Measurements from ENCODE around the gene ZNF654. TPM values are rescaled to one million over a fixed set of nuclear protein-coding genes. Genes with fewer than 3 reads are reported as not detected.

ZNF654 gene
- total RNA-seq, 1 donor: 20.7 TPM

DNA sequence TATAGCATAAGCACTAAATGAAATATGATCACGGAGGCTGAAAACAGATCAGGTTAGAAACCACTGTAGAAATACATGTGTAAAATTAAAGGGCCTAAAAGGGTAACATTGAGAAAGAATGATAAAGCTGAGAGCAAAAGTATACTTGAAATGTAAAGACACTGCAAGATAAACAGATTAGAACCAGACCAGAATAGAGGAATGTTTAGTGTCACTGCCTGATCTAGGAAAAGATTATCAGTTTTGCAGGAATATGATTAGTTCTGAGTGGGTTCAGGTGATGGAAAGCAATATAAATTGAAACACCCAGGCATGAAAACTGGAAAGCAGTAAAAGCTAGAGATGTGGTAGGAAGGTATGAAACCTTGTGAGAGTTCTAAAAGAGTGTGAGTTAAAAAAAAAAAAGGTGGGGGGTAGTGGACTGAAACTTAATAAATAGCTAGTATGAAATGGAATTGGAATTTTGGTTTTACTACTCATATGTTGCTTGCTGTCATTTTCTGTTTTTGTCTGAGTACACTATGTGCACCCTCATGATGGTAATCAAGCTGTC lies 74.7 kb downstream of the ZNF654 start:
- H3K4me3 ChIP-seq (ENCODE audit: low read depth, low read length): no peak overlapping the region
- TF ChIP-seq, protein P1, sequence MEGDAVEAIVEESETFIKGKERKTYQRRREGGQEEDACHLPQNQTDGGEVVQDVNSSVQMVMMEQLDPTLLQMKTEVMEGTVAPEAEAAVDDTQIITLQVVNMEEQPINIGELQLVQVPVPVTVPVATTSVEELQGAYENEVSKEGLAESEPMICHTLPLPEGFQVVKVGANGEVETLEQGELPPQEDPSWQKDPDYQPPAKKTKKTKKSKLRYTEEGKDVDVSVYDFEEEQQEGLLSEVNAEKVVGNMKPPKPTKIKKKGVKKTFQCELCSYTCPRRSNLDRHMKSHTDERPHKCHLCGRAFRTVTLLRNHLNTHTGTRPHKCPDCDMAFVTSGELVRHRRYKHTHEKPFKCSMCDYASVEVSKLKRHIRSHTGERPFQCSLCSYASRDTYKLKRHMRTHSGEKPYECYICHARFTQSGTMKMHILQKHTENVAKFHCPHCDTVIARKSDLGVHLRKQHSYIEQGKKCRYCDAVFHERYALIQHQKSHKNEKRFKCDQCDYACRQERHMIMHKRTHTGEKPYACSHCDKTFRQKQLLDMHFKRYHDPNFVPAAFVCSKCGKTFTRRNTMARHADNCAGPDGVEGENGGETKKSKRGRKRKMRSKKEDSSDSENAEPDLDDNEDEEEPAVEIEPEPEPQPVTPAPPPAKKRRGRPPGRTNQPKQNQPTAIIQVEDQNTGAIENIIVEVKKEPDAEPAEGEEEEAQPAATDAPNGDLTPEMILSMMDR (IDR thresholded peaks at IDR 0.05; ENCODE audit: insufficient read depth, low read depth, low read length): no peak
- no peak for DNase-seq (ENCODE audit: low read depth)

DNA sequence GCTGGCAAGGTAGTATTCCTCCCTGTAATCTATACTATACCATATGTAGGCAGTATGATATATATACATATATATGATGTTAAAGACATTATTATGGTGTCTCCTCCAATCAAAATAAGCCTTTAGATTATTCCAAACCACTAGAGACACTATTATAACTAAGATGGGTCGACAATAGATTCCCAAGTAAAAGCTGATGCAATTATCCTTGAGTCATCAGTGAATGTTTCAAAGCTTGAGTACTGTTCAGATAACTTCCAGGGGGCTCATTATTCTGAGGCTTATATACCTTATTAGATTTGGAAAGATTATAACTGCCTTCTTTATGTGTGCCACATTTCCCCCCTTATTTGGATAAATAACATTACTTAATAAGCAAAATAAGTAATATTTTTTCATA lies 78.8 kb downstream of the ZNF654 start:
- no peak overlapping the region for H3K4me3 ChIP-seq (ENCODE audit: low read depth, low read length)
- DNase-seq (ENCODE audit: low read depth): no peak
- TF ChIP-seq, protein P1 (IDR thresholded peaks at IDR 0.05; ENCODE audit: insufficient read depth, low read depth, low read length): no peak

DNA sequence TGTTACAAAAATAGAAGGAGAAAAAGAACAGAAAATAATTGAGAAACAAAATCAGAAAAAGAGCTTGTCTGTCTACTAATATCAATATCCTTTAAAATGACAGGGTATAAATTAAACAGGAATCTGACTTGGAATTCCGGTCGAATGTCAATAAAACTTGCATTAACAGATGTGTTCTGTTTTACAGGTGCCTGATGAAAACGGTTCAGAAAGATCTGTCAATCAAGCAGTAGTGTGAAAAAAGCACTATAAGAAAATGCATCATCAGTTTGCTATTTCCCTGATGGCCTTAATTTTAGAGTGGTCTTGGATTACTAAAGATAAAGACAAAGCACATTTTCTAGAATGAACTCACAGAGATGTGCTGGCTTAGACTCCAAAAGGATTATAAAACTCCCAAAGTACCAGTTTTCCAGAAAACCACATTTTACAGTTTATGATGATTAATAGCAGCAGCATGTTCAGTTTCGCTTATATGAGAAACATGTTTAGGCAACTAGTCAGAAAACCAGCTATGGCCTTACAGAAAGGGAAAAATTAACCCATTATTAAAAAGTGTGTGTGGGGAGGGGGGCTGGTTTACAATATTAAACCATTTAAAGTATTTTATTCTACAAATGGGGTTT lies 82.5 kb downstream of the ZNF654 start:
- no peak overlapping the region for H3K4me3 ChIP-seq (ENCODE audit: low read depth, low read length)
- peak; percentile 80 for DNase-seq (ENCODE audit: low read depth)
- TF ChIP-seq, protein P1 (IDR thresholded peaks at IDR 0.05; ENCODE audit: insufficient read depth, low read depth, low read length): no peak

DNA sequence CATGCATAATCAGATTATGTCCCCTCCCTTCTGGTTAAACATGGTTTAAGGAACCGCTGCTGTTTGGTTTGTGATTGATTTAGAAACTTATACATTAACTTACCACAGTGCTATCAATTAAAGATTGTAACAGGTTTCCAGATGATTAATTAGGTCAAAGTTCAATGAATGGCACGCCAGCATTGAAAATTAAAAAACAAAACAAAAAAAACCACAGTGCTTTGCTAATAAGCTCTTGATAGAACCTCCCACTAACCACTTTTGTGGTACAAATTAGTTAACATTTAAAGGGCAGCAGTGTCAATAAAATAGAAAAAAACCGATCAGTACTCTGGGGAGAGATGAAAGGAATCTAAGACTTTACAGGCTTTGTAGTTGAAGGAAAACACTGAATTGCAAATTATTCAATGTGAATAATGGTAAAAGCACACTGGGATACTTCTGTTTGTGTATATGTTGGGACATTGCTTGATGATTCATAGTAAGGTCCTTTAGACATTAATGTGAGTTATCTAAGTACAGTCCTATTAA lies 83.1 kb downstream of the ZNF654 start:
- TF ChIP-seq, protein P1 (IDR thresholded peaks at IDR 0.05; ENCODE audit: insufficient read depth, low read depth, low read length): no peak
- H3K4me3 ChIP-seq (ENCODE audit: low read depth, low read length): no peak overlapping the region
- peak; percentile 66 for DNase-seq (ENCODE audit: low read depth)

DNA sequence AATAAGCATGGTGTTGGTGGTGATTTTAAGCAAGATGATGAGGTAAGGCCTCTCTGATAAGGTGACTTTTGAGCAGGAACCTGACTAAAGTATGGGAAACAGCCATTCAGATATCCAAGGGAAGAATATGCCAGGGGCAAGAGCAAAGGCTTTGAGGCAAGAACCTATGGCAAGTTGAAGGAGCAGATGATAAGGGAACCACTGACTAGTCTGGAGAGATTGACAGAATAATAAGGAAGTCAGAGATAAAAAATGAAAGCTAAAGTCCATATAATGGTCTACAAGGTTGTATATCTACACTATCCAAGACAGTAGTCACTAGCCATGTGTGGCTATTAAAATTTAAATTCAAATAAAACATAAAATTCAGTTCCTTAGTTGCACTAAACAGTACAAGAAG lies 88.2 kb downstream of the ZNF654 start:
- TF ChIP-seq, protein P1 (IDR thresholded peaks at IDR 0.05; ENCODE audit: insufficient read depth, low read depth, low read length): no peak
- H3K4me3 ChIP-seq (ENCODE audit: low read depth, low read length): no peak overlapping the region
- DNase-seq (ENCODE audit: low read depth): no peak

DNA sequence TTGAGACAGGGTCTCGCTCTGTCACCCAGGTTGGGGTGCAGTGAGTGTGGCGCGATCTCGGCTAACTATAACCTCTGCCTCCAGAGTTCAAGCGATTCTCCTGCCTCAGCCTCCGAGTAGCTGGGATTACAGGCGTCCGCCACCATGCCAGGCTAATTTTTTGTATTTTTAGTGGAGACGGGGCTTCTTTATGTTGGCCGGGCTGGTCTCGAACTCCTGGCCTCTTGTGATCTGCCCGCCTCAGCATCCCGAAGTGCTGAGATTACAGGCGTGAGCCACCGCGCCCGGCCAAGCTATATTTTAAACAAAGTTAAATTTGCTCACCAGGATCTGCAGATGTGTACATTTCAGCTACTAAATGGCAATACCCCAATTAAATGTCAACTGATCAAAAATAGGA lies 89.6 kb downstream of the ZNF654 start:
- TF ChIP-seq, protein P1 (IDR thresholded peaks at IDR 0.05; ENCODE audit: insufficient read depth, low read depth, low read length): no peak
- no peak for DNase-seq (ENCODE audit: low read depth)
- peak overlapping the region; percentile 91 for H3K4me3 ChIP-seq (ENCODE audit: low read depth, low read length)

Measured in fibroblast of villous mesenchyme (primary cell).